Heart right ventricle (tissue), 16 donors: ENCODE measurements around the gene POU2F2. TPM values are rescaled to one million over a fixed set of nuclear protein-coding genes. Genes with fewer than 3 reads are reported as not detected.

Source experiments
- ATAC-seq, 8 donors: fragments of 200-7000 bp; cut with Tn5 transposase; one replicate each; pipeline ENCODE4 v1.9.1; 2020; ENCODE audit warnings: mild to moderate bottlenecking in 8 of 8, moderate library complexity in 8 of 8, moderate number of reproducible peaks in 1 of 8
- DNase-seq, 2 donors: peaks; one replicate each; pipeline ENCODE4 v3.0.0-alpha.2; 2020
- H3K27ac ChIP-seq, 10 donors: fragments of 200-600 bp; sonication (generic) in 2 of 10; one replicate each; pipeline versions ENCODE4 v1.5.0 to v1.8.0; 2020 to 2022; ENCODE audit warnings: mild to moderate bottlenecking in 3 of 10
- H3K27me3 ChIP-seq, 7 donors: fragments of 200-600 bp; one replicate each; pipeline ENCODE4 v1.8.0; 2021 to 2022; ENCODE audit warnings: mild to moderate bottlenecking in 2 of 7
- H3K36me3 ChIP-seq, 9 donors: fragments of 200-600 bp; sonication (generic) in 1 of 9; one replicate each; pipeline versions ENCODE4 v1.5.0 to v1.8.0; 2020 to 2022; ENCODE audit warnings: mild to moderate bottlenecking in 2 of 9
- H3K4me1 ChIP-seq, 9 donors: fragments of 200-600 bp; sonication (generic) in 1 of 9; one replicate each; pipeline versions ENCODE4 v1.5.0 to v1.8.0; 2020 to 2022; ENCODE audit warnings: mild to moderate bottlenecking in 4 of 9
- H3K4me3 ChIP-seq, 10 donors: fragments of 200-600 bp; sonication (generic) in 2 of 10; one replicate each; pipeline versions ENCODE4 v1.5.0 to v1.8.0; 2020 to 2022; ENCODE audit warnings: mild to moderate bottlenecking in 7 of 10, moderate library complexity in 2 of 10
- H3K9me3 ChIP-seq, 11 donors: fragments of 200-600 bp in 10 of 11; sonication (generic) in 2 of 11; one replicate each; pipeline versions ENCODE4 v1.5.0 to v1.8.0; 2013 to 2022; ENCODE audit warnings: mild to moderate bottlenecking in 2 of 11, control low read depth in 1 of 11, moderate library complexity in 1 of 11
- CTCF ChIP-seq, 9 donors: fragments of 200-600 bp; sonication (generic) in 2 of 9; IDR thresholded peaks; one replicate each; pipeline versions ENCODE4 v1.5.0 to v1.8.0; 2021 to 2022; ENCODE audit warnings: antibody characterized with exemption in 9 of 9, mild to moderate bottlenecking in 5 of 9, moderate library complexity in 1 of 9
- WGBS, 2 donors: extraction: QIAGEN DNeasy Blood & Tissue Kit; methylation state at CpG; one replicate each; pipeline ENCODE4 v1.1.7; 2013; ENCODE audit warnings: inconsistent platforms in 1 of 2; 5-methylcytosine and 5-hydroxymethylcytosine counted together
- intact Hi-C, 10 donors: fragments of 100-400 bp; cut with DNase I; formaldehyde crosslinking; loops; one replicate each; pipeline versions ENCODE4 v1.11.1 to v1.14.2; 2022
- polyA plus RNA-seq, 2 donors: library from polyadenylated mRNA; stranded (reverse); fragments of 200-250 nt; gene quantifications; one replicate each; pipeline ENCODE4 v1.2.3, GENCODE V29; 2013
- total RNA-seq, 10 donors: library from RNA; stranded (reverse); fragmentation: NEBNext Ultra II Directional in 3 of 10; extraction: Animal tissue kit (Norgen Biotek cat#: 25700) in 3 of 10; gene quantifications; one replicate each; pipeline versions ENCODE4 v1.2.1 to v1.2.4, GENCODE V29; 2021 to 2023
- donor health status: Arrhythmogenic right ventricular cardiomyopathy.
- donor health status: ischemic (EF 13 %, LVEDD 7.1; RV severe dilation, severe dysfunction).
- donor health status: healthy with polysubstance abuse.
- donor health status: DM: no; HTN: yes; CAD: no.
- donor health status: DM: no; HTN: no; CAD: no.
- donor health status: ischemic (EF 25% LVEDD 6.9; RV normal size, moderate dysfunction).
- donor health status: ischemic (EF 25% LVEDD 5.7; RV mildly dilated, moderate dysfunction).
- donor health status: healthy.
- donor health status: DM: yes; HTN: yes; CAD: no.
- donor health status: Ischemic cardiomyopathy.
- donor health status: ischemic (EF 35%, LVEDD 5.7; RV mildly dilated, moderate dysfunction).
- donor health status: nonischemic (EF 11% LVEDD 7.7; RV severe dilation, severe dysfunction).
- donor health status: DM: yes; HTN: yes; CAD: no.
- donor health status: PGD.
- donor health status: ischemic (EF 29% LVEDD 5.4; RV normal size, mild dysfunction).
- donor health status: nonischemic (EF 23%, LVEDD 6.1; RV moderate dilation, normal function).

POU2F2 gene
- total and polyA plus RNA-seq, 12 donors, result 0.28 to 3.8 (median 0.69) TPM

GRCh38 chr19:42099336-42099925, 32.8 kb downstream of the POU2F2 start:
- H3K4me3 ChIP-seq, result no peak overlapping the region
- no peak for TF ChIP-seq CTCF (IDR thresholded peaks at IDR 0.05)
- intact Hi-C loops, result no loop called here
- WGBS, 2 donors, result 65 to 68% methylated on average over 6 of the region's 6 CpGs
- H3K9me3 ChIP-seq, result no peaks in the 10 kb centered on the region
- H3K36me3 ChIP-seq, result peaks cover 0 to 37% (median 0%) of the 10 kb centered on the region in 9 donors
- H3K27ac ChIP-seq, result no peak overlapping the region
- DNase-seq (no peak), ATAC-seq (no peak)
- H3K27me3 ChIP-seq, result peaks cover 0 to 27% (median 22%) of the 10 kb centered on the region in 7 donors
- H3K4me1 ChIP-seq, result no peaks in the 10 kb centered on the region

- Histone ChIP-seq H3K36me3 (peaks cover 0 to 43% (median 0%) of the 10 kb centered on the region in 9 donors), H3K27me3 (peaks cover 0 to 27% (median 22%) of the 10 kb centered on the region in 7 donors), H3K4me3 (no peak overlapping the region), H3K9me3 (no peaks in the 10 kb centered on the region), H3K27ac (no peak overlapping the region), H3K4me1 (no peaks in the 10 kb centered on the region)
- ATAC-seq (no peak), DNase-seq (no peak)
- no peak for TF ChIP-seq CTCF (IDR thresholded peaks at IDR 0.05)
- WGBS, 2 donors, result 84 to 90% methylated on average over 6 of the region's 6 CpGs
- intact Hi-C loops, result no loop called here
Observed at GRCh38 chr19:42098781-42099180, 33.5 kb downstream of the POU2F2 start.

- Histone ChIP-seq H3K27ac (no peak overlapping the region), H3K4me1 (peaks cover 0 to 1% (median 0%) of the 10 kb centered on the region in 9 donors), H3K27me3 (peaks cover 0 to 27% (median 22%) of the 10 kb centered on the region in 7 donors), H3K9me3 (no peaks in the 10 kb centered on the region), H3K36me3 (peaks cover 0 to 48% (median 0%) of the 10 kb centered on the region in 9 donors), H3K4me3 (no peak overlapping the region)
- intact Hi-C loops, result no loop called here
- DNase-seq (no peak), ATAC-seq (no peak)
- 80 to 85% methylated on average over 5 of the region's 5 CpGs for WGBS, 2 donors
- TF ChIP-seq CTCF (IDR thresholded peaks at IDR 0.05), result no peak
Observed at GRCh38 chr19:42097461-42097860, 34.8 kb downstream of the POU2F2 start.

GRCh38 chr19:42096255-42096837, 35.9 kb downstream of the POU2F2 start:
- ATAC-seq (no peak), DNase-seq (no peak)
- Histone ChIP-seq H3K4me3 (no peak overlapping the region), H3K27me3 (peaks cover 0 to 27% (median 22%) of the 10 kb centered on the region in 7 donors), H3K4me1 (peaks cover 0 to 11% (median 4%) of the 10 kb centered on the region in 9 donors), H3K36me3 (peaks cover 0 to 48% (median 0%) of the 10 kb centered on the region in 9 donors), H3K9me3 (no peaks in the 10 kb centered on the region), H3K27ac (no peak overlapping the region)
- intact Hi-C loops, result no loop called here
- WGBS, 2 donors, result 28 to 38% methylated on average over 15 of the region's 15 CpGs
- TF ChIP-seq CTCF (IDR thresholded peaks at IDR 0.05), result no peak
